ENCODE data around the gene NPFF. TPM values are rescaled to one million over a fixed set of nuclear protein-coding genes. Genes with fewer than 3 reads are reported as not detected.
A peak's percentile ranks its signal among the peaks of the same experiment; 100 is the strongest.

NPFF gene
- total and polyA plus RNA-seq, 2 experiments from 2014 or later = not detected

DNA sequence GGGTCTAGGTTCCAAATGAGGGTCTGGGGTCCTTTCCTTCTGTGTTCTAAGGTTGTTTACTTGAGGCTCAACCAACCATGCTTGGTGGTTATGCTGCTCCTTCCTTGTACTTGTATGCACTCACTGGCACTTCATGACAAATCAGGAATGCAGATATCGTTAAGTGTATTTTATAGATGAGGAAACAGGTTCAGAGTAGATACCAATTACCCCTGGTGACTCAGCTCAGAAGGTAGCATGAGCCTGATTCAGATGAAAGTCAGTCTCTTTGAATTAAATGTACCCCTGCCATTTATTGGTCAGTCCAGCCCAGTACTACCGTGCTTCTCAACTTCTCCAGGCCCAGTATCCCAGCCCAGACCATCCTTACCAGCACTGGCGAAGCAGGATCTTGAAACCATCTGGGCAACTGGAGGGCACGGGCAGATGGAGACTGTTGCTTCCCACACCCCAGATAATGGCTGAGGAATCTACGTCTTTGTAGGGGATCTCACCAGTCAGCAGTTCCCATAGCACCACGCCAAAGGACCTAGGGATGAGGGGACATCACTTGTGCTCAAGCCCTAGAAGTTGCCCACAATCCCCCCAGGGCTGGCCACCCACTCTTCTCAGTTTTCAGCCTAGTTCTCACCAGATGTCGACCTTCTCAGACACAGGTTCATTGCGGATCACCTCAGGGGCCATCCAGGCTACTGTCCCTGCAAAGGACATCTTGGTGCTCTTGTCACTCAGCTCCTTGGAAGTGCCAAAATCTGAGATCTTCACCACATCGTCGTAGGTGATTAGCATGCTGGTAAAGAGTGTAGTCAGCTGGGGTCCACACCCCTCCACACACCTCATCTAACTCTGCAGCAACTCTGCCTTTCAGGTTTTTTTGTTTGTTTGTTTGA lies 22.4 kb downstream of the NPFF start:
- peak overlapping the region; percentile 15; the same call in 1 of the 2 replicates for H3K27ac ChIP-seq
- H2AFZ ChIP-seq = no peak overlapping the region
- no peak overlapping the region for H3K4me3 ChIP-seq
- WGBS, 2 experiments (ENCODE audit: low coverage in 1 of 2, low lambda C conversion rate in 2 of 2, missing lambda C conversion rate in 2 of 2) = 82 to 83% methylated on average over 10 of the region's 10 CpGs
- DNase-seq = no peak
- H3K79me2 ChIP-seq (ENCODE audit: insufficient read depth) = peaks cover 24% of the 10 kb centered on the region
- H3K27me3 ChIP-seq (replicated peaks; ENCODE audit: insufficient read depth) = no peaks in the 10 kb centered on the region
- peaks cover 41% of the 10 kb centered on the region for H3F3A ChIP-seq (ENCODE audit: insufficient read depth)
- H3K36me3 ChIP-seq (ENCODE audit: low read depth) = peaks cover 29% of the 10 kb centered on the region
- in situ Hi-C loops (cut with MboI) = no loop called here
- H3K9ac ChIP-seq = no peak overlapping the region
- peaks cover 20% of the 10 kb centered on the region for H3K4me1 ChIP-seq (ENCODE audit: insufficient read depth)
- no peak for TF ChIP-seq EZH2 (IDR thresholded peaks at IDR 0.05; ENCODE audit: insufficient read depth, poor library complexity, severe bottlenecking)
- no peak for TF ChIP-seq EZH2phosphoT487 (IDR thresholded peaks at IDR 0.05; ENCODE audit: insufficient read depth, low read depth)
- H4K20me1 ChIP-seq (ENCODE audit: insufficient read depth) = peaks cover 7% of the 10 kb centered on the region; the same call in 1 of the 2 replicates
- no peaks in the 10 kb centered on the region for H3K9me2 ChIP-seq (ENCODE audit: insufficient read depth)
- H3K9me3 ChIP-seq (ENCODE audit: low read depth) = no peaks in the 10 kb centered on the region
- no peak overlapping the region for H3K4me2 ChIP-seq (ENCODE audit: unreplicated experiment)

DNA sequence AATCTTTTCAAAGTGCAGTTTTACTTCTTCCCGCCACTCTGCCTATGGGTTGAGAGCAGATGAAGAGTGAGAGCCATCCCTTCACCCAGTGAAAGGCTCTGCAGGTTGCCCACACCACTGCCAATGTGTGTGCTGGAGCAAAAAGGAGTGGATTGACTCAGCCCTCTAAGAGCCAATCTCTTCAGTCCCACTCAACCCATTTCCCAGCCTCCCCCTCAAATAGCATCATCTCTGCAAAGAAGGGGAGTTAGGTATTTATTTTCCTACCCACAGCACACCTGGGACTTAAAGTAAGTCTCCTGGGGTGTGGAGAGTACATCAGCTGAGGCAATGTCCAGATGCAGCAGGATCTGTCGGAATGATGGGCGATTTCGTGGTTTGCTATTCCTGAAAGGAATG lies 23.3 kb downstream of the NPFF start:
- Histone ChIP-seq H3K9ac (no peak overlapping the region), H3K4me3 (no peak overlapping the region), H3K27me3 (replicated peaks; ENCODE audit: insufficient read depth) (no peaks in the 10 kb centered on the region), H3K27ac (peak overlapping the region; percentile 15; the same call in 1 of the 2 replicates), H3K9me2 (ENCODE audit: insufficient read depth) (no peaks in the 10 kb centered on the region), H3K36me3 (ENCODE audit: low read depth) (peaks cover 39% of the 10 kb centered on the region), H3K9me3 (ENCODE audit: low read depth) (no peaks in the 10 kb centered on the region), H2AFZ (no peak overlapping the region), H3K4me1 (ENCODE audit: insufficient read depth) (peaks cover 28% of the 10 kb centered on the region), H3K79me2 (ENCODE audit: insufficient read depth) (peaks cover 14% of the 10 kb centered on the region), H3F3A (ENCODE audit: insufficient read depth) (peaks cover 51% of the 10 kb centered on the region), H4K20me1 (ENCODE audit: insufficient read depth) (peaks cover 7% of the 10 kb centered on the region), H3K4me2 (ENCODE audit: unreplicated experiment) (no peak overlapping the region)
- in situ Hi-C loops (cut with MboI) = no loop called here
- 89 to 91% methylated on average over 4 of the region's 4 CpGs for WGBS, 2 experiments (ENCODE audit: low coverage in 1 of 2, low lambda C conversion rate in 2 of 2, missing lambda C conversion rate in 2 of 2)
- TF ChIP-seq EZH2 (IDR thresholded peaks at IDR 0.05; ENCODE audit: insufficient read depth, poor library complexity, severe bottlenecking) (no peak), EZH2phosphoT487 (IDR thresholded peaks at IDR 0.05; ENCODE audit: insufficient read depth, low read depth) (no peak)
- DNase-seq = no peak

DNA sequence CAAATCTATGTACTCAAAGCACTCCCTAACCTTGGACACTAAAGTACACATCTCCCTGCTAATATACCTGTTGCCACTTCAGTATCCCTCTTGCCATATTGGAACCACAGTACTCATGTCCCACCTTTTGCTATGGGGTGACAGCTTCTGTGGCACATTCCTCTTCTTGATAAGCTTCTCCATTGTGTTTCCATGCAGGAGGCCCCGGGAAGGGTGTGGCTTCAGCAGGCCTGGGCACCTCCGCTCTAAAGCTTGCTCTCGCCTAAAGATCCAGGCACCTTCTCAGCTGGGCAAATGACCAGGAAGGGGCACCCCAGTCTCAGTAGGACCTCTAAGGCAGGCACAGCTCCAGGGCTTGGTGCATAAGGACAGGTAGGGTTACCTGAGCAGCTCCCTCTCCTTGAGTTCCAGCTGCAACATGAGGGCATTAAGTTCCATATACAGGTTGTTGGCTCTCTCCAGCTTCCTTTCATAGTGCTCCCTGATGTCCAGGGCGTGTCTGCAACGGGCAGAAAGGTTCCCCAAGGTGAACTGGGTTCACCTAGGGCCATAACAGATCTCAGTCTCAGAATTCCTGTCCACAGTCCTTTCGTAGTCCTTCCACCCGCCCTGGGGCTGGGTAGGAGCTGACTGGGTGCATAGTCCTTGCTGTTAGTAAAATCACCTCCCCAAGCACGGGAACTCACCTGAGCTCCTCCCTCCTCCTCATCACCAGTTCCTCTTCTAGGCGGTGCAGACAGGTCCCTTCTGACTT lies 23.9 kb downstream of the NPFF start:
- no peak overlapping the region for H3K9ac ChIP-seq
- H4K20me1 ChIP-seq (ENCODE audit: insufficient read depth) = peaks cover 7% of the 10 kb centered on the region
- no peaks in the 10 kb centered on the region for H3K9me2 ChIP-seq (ENCODE audit: insufficient read depth)
- H3K4me2 ChIP-seq (ENCODE audit: unreplicated experiment) = no peak overlapping the region
- peaks cover 44% of the 10 kb centered on the region for H3K36me3 ChIP-seq (ENCODE audit: low read depth)
- in situ Hi-C loops (cut with MboI) = no loop called here
- WGBS, 2 experiments (ENCODE audit: low coverage in 1 of 2, low lambda C conversion rate in 2 of 2, missing lambda C conversion rate in 2 of 2) = 72 to 75% methylated on average over 9 of the region's 9 CpGs
- peaks cover 34% of the 10 kb centered on the region for H3K4me1 ChIP-seq (ENCODE audit: insufficient read depth)
- H3K79me2 ChIP-seq (ENCODE audit: insufficient read depth) = peaks cover 11% of the 10 kb centered on the region
- DNase-seq = no peak
- H3K27ac ChIP-seq = 0 out of 2 replicates have a peak overlapping the region, but pooled peaks have one; percentile 15
- H3K4me3 ChIP-seq = no peak overlapping the region
- no peak overlapping the region for H2AFZ ChIP-seq
- H3K9me3 ChIP-seq (ENCODE audit: low read depth) = no peaks in the 10 kb centered on the region
- TF ChIP-seq EZH2 (IDR thresholded peaks at IDR 0.05; ENCODE audit: insufficient read depth, poor library complexity, severe bottlenecking) = no peak
- no peak for TF ChIP-seq EZH2phosphoT487 (IDR thresholded peaks at IDR 0.05; ENCODE audit: insufficient read depth, low read depth)
- H3K27me3 ChIP-seq (replicated peaks; ENCODE audit: insufficient read depth) = no peaks in the 10 kb centered on the region
- H3F3A ChIP-seq (ENCODE audit: insufficient read depth) = peaks cover 56% of the 10 kb centered on the region

DNA sequence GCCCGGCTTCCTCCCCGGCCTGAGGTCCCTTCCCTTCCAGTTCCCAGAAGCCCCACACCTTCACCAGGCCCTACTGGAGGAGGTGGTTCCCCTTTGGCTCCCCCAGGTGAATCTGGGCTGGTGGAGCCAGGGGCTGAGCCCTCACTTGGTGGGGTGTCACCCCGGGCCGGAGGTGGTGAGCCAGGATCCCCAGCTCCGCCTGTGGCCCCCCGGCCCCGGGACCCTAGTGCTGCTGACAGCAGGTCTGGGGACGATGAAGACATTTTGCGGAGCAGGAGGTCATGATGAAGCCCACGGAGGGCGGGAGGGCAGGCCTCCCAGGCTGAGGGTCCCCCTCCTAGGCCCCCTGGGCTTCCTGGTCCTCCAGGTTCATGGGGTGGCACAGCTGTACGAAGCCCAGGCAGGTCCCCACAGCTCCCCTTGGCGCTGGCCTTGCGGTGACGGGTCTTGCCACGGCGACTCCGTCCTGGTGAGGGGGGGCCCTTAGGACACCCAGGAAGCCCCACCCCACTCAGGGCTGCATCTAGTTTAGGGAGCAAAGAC lies 24.6 kb downstream of the NPFF start:
- no peaks in the 10 kb centered on the region for H3K9me2 ChIP-seq (ENCODE audit: insufficient read depth)
- H3K9me3 ChIP-seq (ENCODE audit: low read depth) = no peaks in the 10 kb centered on the region
- no peaks in the 10 kb centered on the region for H3K27me3 ChIP-seq (replicated peaks; ENCODE audit: insufficient read depth)
- peaks cover 11% of the 10 kb centered on the region for H3K79me2 ChIP-seq (ENCODE audit: insufficient read depth)
- DNase-seq = no peak
- peaks cover 7% of the 10 kb centered on the region for H4K20me1 ChIP-seq (ENCODE audit: insufficient read depth)
- in situ Hi-C loops (cut with MboI) = no loop called here
- H3K36me3 ChIP-seq (ENCODE audit: low read depth) = peaks cover 50% of the 10 kb centered on the region
- H3F3A ChIP-seq (ENCODE audit: insufficient read depth) = peaks cover 64% of the 10 kb centered on the region
- no peak overlapping the region for H3K9ac ChIP-seq
- H3K4me2 ChIP-seq (ENCODE audit: unreplicated experiment) = no peak overlapping the region
- 58 to 66% methylated on average over 15 to 18 of the region's 18 CpGs for WGBS, 2 experiments (ENCODE audit: low coverage in 1 of 2, low lambda C conversion rate in 2 of 2, missing lambda C conversion rate in 2 of 2)
- H2AFZ ChIP-seq = no peak overlapping the region
- peaks cover 41% of the 10 kb centered on the region for H3K4me1 ChIP-seq (ENCODE audit: insufficient read depth)
- TF ChIP-seq EZH2phosphoT487 (IDR thresholded peaks at IDR 0.05; ENCODE audit: insufficient read depth, low read depth) (no peak), EZH2 (IDR thresholded peaks at IDR 0.05; ENCODE audit: insufficient read depth, poor library complexity, severe bottlenecking) (no peak)
- no peak overlapping the region for H3K4me3 ChIP-seq
- H3K27ac ChIP-seq = no peak overlapping the region

All from GM23248 (cell line).